HG03097 (cell line): Measurements from ENCODE around the gene PEX13.
"Not testable (repeated sequence)": the region's sequence is repeated elsewhere in the genome, so short reads cannot be mapped to it uniquely, and the experiment has no call there.

Source experiments
- ATAC-seq: cut with Tn5 transposase; IDR thresholded peaks from one replicate; pipeline ENCODE4 v1.9.1; 2021; ENCODE audit not compliant: unreplicated experiment, low FRiP score

Gene PEX13

DNA sequence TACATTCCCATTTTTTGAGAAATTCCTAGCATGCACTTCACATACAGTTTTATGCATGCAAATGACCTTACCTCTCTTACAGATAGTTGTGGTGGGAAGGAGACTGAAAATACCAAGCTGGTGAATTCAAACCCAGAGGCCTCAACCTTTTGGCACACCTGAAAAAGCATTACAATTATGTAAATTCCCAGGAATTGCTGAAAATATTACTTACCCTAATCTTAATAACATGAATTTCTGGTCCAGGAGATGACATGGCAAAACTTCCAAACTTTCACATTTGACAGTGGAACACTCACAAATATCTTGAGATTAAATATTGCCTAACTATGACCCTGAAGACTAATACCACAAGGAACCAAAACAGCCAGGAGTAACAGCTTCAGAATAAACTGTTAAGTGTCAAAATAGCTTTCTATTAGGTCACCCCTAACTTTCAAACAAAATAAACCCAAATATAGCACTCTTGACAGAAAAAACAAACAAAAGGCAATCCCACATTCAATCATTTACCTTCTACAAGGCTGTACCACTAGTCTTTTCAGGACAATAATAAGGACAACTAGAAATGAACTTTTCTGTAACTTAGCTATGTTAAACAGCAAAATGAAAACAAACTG, 10.9 kb upstream of the PEX13 start:
- no peak for ATAC-seq

- no peak for ATAC-seq
Observed at GRCh38 chr2:61009355-61009754, 8.2 kb upstream of the PEX13 start.

DNA sequence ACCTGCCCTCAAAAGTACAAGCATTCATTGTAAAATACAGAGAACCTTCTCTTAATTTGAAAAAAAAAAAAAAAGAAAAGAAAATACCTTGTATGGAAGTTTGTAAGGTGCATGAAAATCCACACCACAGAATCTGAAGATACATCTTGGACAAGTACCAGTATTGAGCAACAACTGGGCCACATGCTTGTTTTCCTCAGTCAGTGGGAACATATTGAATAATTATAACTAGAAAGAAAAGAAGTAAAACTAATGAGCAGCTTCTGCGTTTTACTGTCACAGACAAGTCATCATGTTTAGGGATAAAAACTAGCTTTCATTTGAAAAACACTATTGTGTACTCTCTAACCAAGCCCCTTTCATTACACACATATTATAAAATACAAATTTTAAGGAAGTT, 5.8 kb upstream of the PEX13 start:
- ATAC-seq, result no peak

GRCh38 chr2:61012303-61012702, 5.2 kb upstream of the PEX13 start:
- ATAC-seq, result not testable (repeated sequence)

- ATAC-seq, result no peak
Observed at GRCh38 chr2:61013382-61013781, 4.1 kb upstream of the PEX13 start.

- ATAC-seq, result no peak
Observed at GRCh38 chr2:61014763-61015162, 2.8 kb upstream of the PEX13 start.

- ATAC-seq, result no peak
Observed at GRCh38 chr2:61015976-61016375, 1.5 kb upstream of the PEX13 start.

- ATAC-seq, result no peak
Observed at GRCh38 chr2:61016392-61017002, 1.0 kb upstream of the PEX13 start.

DNA sequence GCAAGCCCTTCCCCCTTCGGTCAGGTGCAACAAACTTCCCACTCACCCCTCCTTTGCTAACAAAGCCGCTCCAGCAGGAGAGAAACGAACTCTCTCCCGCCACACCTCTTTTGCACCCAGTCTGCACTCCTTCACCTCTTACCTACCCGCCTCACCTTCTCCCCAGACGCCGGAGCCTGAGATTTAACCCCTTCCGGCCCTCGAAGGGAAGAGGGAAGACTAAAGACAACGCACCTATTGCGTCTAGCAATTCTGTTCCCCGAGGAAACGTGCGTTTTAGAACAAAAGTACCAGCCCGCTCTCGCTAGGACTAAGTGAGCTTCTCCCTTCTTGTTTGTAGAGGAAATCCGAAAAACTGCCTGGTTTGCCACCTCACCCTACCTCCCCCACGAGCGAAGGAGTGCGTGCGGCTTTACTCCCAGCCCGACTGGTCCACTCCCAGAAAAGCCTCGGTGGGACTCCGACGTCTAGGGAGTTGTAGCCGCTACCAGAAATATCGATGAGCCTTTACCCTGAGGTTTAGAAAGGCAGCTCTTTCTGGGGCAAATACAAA, 441 bp upstream of the PEX13 start:
- ATAC-seq, result peak; percentile 63

DNA sequence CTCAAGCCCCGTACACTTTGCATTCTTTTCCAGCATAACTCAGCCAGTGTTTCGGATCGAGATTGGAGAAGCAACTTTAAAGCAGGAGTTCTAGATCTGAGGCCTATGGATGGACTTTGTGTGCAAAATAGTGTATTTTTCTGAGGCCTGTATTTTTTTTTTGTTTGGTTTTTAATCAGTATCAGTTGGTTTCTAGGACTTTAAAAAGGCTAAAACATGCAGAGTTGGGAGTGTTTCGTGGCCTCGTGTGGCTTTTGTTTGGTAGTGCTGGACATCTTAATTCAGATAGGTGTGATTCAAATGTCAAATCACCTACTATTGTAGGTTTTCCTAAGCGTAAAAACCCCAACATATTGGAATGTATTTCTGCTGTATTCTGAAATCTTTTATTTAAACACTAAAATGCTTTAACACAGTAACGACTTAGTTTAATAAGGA, 817 bp downstream of the PEX13 start:
- ATAC-seq, result peak; percentile 8

- no peak for ATAC-seq
Observed at GRCh38 chr2:61018798-61019197, 1.3 kb downstream of the PEX13 start.

GRCh38 chr2:61021228-61021660, 3.7 kb downstream of the PEX13 start:
- ATAC-seq, result no peak

DNA sequence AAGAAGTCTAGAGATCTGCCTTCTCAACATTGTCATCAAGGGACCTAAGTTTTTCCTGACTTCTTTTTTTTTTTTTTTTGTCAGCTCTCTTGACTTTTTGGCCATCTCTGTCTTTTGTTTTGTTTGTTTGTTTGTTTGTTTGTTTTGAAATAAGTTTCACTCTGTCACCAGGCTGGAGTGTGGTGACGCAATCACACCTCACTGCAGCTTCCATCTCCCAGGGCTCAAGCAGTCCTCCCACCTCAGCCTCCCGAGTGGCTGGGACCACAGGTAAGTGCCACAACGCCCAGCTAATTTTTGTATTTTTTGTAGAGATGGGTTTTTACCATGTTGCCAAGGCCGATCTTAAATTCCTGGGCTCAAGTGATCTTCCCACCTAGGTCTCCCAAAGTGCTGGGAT, 6.2 kb downstream of the PEX13 start:
- no peak for ATAC-seq

DNA sequence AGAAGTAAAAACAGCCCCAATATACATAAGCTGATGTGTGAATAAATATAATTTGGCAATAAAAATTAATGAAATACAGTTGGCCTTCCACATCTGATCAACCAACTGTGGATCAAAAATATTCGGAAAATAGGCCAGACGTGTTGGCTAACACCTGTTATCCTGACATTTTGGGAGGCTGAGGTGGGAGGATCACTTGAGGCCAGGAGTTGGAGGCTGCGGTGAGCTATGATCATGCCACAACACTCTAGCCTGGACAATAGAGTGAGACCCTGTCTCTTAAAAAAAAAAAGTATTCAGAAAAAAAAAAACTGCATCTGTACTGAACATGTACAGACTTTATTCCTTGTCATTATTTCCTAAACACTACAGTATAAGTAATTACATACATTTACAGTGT, 12.0 kb downstream of the PEX13 start:
- ATAC-seq, result no peak

DNA sequence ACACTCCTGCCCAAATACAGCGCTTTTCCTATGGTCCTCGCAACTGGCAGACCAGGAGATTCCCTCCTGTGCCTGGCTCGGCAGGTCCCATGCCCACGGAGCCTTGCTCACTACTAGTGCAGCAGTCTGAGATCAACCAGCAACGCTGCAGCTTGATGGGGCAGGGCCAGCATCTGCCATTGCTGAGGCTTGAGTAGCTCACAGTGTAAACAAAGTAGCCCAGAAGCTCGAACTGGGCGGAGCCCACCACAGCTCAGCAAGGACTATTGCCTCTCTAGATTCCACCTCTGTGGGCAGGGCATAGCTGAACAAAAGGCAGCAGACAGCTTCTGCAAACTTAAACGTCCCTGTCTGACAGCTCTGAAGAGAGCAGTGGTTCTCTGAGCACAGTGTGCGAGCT, 17.1 kb downstream of the PEX13 start:
- not testable (repeated sequence) for ATAC-seq

GRCh38 chr2:61036643-61037042, 19.1 kb downstream of the PEX13 start:
- not testable (repeated sequence) for ATAC-seq

- ATAC-seq, result no peak
Observed at GRCh38 chr2:61042807-61043206, 25.3 kb downstream of the PEX13 start.

DNA sequence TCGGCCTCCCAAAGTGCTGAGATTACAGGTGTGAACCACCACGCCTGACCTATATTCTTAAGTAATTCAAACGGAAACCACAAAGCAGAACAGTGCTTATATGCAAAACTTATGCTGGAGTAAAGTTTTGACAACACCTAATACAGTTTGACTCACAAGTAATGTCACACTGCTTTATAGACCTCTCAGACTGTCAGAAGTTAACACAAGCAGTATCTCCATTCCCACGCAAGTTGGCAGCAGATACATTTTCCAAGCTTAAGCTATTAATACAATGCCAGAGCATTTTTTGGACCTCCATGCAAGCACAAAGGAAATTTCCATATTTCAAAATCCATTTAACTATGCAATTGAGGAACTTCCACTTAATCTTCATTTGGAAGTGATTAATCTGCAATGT, 27.1 kb downstream of the PEX13 start:
- ATAC-seq, result no peak

- ATAC-seq, result no peak
Observed at GRCh38 chr2:61045226-61045625, 27.7 kb downstream of the PEX13 start.

GRCh38 chr2:61045999-61046398, 28.5 kb downstream of the PEX13 start:
- ATAC-seq, result no peak

DNA sequence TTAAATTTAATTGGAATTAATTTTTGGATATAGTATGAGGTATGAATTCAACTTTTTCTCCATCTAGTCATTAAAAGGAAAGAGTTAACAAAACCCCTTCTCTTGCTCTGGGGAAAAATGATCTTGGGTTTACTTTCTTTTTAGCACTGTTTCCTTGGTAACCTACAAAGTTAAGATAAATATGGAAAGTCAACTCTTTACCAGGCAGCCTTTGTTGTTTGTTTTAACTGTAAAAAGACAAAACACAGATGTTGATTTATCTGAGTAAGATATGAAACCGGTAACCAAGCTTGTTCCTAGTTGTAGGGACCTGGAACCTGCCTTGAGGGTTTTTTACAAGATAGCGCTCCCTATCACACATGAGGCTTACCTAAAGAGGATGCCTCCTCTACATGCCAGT, 38.0 kb downstream of the PEX13 start:
- ATAC-seq, result no peak

GRCh38 chr2:61057562-61057961, 40.0 kb downstream of the PEX13 start:
- ATAC-seq, result no peak
